Transverse colon (tissue), 3 donors: ENCODE measurements around the gene WDR19.

Experiments
- CTCF ChIP-seq, 5 experiments: fragments of 200-600 bp in 3 of 5; fragments of 450-650 bp in 2 of 5; sonication (generic) in 3 of 5; IDR thresholded peaks; 1 replicate in 2 of 5; 2 replicates in 3 of 5; pipeline ENCODE4 v1.5.1; 2016 to 2017; ENCODE audit warnings: antibody characterized with exemption in 5 of 5, inconsistent platforms in 3 of 5, mild to moderate bottlenecking in 2 of 5, moderate library complexity in 1 of 5
- POLR2A ChIP-seq: fragments of 450-650 bp; IDR thresholded peaks from one replicate; pipeline ENCODE4 v1.6.1; 2016; ENCODE audit warnings: antibody characterized with exemption, mild to moderate bottlenecking, moderate library complexity

- no peak for TF ChIP-seq CTCF (IDR thresholded peaks at IDR 0.05)
- no peak for TF ChIP-seq POLR2A
Measured at GRCh38 chr4:39255266-39255665, 72.9 kb downstream of the WDR19 start.
